ENCODE measurements around the gene UGT2B15. TPM values are rescaled to one million over a fixed set of nuclear protein-coding genes. Genes with fewer than 3 reads are reported as not detected.

The UGT2B15 gene
- total and polyA plus RNA-seq, 2 donors from 2014 or later: not detected

DNA sequence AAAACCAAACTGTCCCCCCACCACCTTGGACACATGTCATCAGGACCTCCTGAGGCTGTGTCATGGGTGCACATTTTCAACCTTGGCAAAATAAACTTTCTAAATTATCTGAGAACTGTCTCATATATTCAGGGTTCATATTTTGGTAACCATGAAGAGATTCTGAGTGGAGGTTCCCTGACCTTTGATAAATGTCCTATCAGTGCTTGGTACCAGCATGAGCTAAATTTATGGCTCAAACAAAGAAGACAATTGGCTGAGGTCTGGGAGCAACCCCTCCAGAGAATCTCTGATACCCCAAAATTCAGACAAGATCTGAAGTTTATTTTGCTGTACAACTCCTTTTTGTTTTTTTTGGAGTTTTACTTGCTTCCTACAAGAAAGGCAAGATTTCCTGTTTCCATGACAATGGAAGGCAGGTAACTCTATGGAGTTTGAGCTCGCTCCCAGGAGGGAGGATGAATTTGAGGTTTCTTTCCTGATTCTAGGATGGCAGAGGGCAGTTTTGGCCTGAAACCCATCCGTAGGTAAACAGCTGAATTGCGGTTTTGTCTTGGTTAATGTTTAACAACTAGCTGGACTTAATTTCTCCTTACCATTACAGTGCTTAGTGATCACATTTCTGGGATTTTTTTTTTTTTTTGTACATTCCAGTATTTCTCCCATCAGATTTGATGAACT, 14.5 kb downstream of the UGT2B15 start:
- Histone ChIP-seq H3K36me3 (ENCODE audit: control insufficient read depth in 2 of 3, insufficient read depth in 3 of 3, low read length in 3 of 3) (no peaks in the 10 kb centered on the region), H3K9me3 (ENCODE audit: control insufficient read depth in 2 of 3, insufficient read depth in 1 of 3, low read length in 3 of 3) (no peaks in the 10 kb centered on the region), H3K9ac (ENCODE audit: low read length in 3 of 3) (no peak overlapping the region), H3K27me3 (ENCODE audit: control insufficient read depth, insufficient read depth, low read length) (no peaks in the 10 kb centered on the region), H3K4me3 (ENCODE audit: low read length in 3 of 3) (no peak overlapping the region), H3K27ac (ENCODE audit: low read depth in 2 of 2, low read length in 2 of 2) (no peak overlapping the region), H3K4me1 (ENCODE audit: control insufficient read depth in 2 of 3, insufficient read depth in 2 of 3, low read depth in 1 of 3, low read length in 3 of 3) (no peaks in the 10 kb centered on the region)
- TF ChIP-seq, protein P1, sequence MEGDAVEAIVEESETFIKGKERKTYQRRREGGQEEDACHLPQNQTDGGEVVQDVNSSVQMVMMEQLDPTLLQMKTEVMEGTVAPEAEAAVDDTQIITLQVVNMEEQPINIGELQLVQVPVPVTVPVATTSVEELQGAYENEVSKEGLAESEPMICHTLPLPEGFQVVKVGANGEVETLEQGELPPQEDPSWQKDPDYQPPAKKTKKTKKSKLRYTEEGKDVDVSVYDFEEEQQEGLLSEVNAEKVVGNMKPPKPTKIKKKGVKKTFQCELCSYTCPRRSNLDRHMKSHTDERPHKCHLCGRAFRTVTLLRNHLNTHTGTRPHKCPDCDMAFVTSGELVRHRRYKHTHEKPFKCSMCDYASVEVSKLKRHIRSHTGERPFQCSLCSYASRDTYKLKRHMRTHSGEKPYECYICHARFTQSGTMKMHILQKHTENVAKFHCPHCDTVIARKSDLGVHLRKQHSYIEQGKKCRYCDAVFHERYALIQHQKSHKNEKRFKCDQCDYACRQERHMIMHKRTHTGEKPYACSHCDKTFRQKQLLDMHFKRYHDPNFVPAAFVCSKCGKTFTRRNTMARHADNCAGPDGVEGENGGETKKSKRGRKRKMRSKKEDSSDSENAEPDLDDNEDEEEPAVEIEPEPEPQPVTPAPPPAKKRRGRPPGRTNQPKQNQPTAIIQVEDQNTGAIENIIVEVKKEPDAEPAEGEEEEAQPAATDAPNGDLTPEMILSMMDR (IDR thresholded peaks at IDR 0.05; ENCODE audit: borderline replicate concordance, extremely low read depth, insufficient read depth): no peak
- intact Hi-C loops (cut with DNase I): no loop called here
- DNase-seq (peak in 1 of 5 donors; percentile 17), FAIRE-seq (no peak)

DNA sequence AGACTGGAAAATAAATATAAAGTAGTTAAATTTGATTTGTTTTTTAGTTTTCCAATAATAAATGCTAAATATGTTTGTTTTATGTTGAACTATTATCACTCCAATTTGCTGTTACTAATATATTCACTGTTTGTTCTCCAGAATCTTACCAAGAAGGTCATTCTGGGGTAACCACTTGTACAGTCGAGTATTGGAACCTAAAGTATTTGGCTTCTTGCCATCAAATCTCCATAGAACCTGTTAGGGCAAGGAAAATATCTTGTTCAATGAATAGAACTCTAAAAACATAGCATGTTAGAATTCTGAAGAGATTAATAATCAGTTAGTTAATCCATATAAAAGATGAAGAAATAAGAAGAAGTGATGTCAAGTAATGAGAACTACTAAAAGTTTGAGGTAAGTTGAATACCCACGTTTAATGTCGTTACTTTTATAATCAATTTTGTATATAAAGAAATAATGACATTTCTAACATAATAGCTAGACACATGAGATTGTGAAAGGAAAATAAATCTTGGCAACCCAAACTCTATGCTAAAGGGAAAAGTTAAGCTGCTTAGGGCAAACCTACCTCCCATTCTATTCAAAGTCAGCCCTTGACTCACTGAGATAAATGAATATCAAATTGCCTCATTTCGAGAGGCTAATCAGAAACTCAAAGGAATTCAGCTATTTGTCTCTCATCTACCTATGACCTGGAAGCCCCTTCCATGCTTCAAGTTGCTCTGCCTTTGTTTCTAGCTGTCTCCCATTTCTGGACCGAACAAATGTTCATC, 15.3 kb downstream of the UGT2B15 start:
- Histone ChIP-seq H3K36me3 (ENCODE audit: control insufficient read depth in 2 of 3, insufficient read depth in 3 of 3, low read length in 3 of 3) (no peaks in the 10 kb centered on the region), H3K4me1 (ENCODE audit: control insufficient read depth in 2 of 3, insufficient read depth in 2 of 3, low read depth in 1 of 3, low read length in 3 of 3) (no peaks in the 10 kb centered on the region), H3K4me3 (ENCODE audit: low read length in 3 of 3) (no peak overlapping the region), H3K27me3 (ENCODE audit: control insufficient read depth, insufficient read depth, low read length) (no peaks in the 10 kb centered on the region), H3K27ac (ENCODE audit: low read depth in 2 of 2, low read length in 2 of 2) (no peak overlapping the region), H3K9me3 (ENCODE audit: control insufficient read depth in 2 of 3, insufficient read depth in 1 of 3, low read length in 3 of 3) (no peaks in the 10 kb centered on the region), H3K9ac (ENCODE audit: low read length in 3 of 3) (no peak overlapping the region)
- intact Hi-C loops (cut with DNase I): no loop called here
- DNase-seq: no peak
- peak; percentile 72 for FAIRE-seq
- TF ChIP-seq, protein P1 (IDR thresholded peaks at IDR 0.05; ENCODE audit: borderline replicate concordance, extremely low read depth, insufficient read depth): no peak

DNA sequence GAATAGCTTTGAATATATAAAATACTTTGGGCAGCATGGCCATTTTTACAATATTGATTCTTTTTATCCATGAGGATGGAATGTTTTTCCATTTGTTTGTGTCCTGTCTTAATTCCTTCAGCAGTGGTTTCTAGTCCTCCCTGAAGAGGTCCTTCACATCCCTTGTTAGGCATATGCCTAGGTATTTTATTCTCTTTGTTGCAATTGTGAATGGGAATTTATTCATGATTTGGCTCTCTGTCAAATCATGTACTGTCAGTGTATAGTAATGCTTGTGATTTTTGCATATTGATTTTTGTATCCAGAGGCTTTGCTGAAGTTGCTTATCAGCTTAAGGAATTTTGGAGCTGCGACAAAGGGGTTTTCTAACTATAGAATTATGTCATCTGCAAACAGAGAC, 18.5 kb downstream of the UGT2B15 start:
- TF ChIP-seq, protein P1 (IDR thresholded peaks at IDR 0.05; ENCODE audit: borderline replicate concordance, extremely low read depth, insufficient read depth): no peak
- H3K4me3 ChIP-seq (ENCODE audit: low read length in 3 of 3): no peak overlapping the region
- no peaks in the 10 kb centered on the region for H3K27me3 ChIP-seq (ENCODE audit: control insufficient read depth, insufficient read depth, low read length)
- no peak overlapping the region for H3K9ac ChIP-seq (ENCODE audit: low read length in 3 of 3)
- H3K9me3 ChIP-seq (ENCODE audit: control insufficient read depth in 2 of 3, insufficient read depth in 1 of 3, low read length in 3 of 3): no peaks in the 10 kb centered on the region
- H3K4me1 ChIP-seq (ENCODE audit: control insufficient read depth in 2 of 3, insufficient read depth in 2 of 3, low read depth in 1 of 3, low read length in 3 of 3): no peaks in the 10 kb centered on the region
- FAIRE-seq (no peak), DNase-seq (no peak)
- intact Hi-C loops (cut with DNase I): no loop called here
- no peaks in the 10 kb centered on the region for H3K36me3 ChIP-seq (ENCODE audit: control insufficient read depth in 2 of 3, insufficient read depth in 3 of 3, low read length in 3 of 3)
- no peak overlapping the region for H3K27ac ChIP-seq (ENCODE audit: low read depth in 2 of 2, low read length in 2 of 2)
